DMS 273 treated with DMSO at 0.1 percent for 48 hours (cell line): ENCODE measurements around the gene POLD1.
"Not testable (repeated sequence)": the region's sequence is repeated elsewhere in the genome, so short reads cannot be mapped to it uniquely, and the experiment has no call there.

Experiments used
- DNase-seq: peaks from one replicate; lab custom pipeline; 2025; lab: John Stamatoyannopoulos, UW

The POLD1 gene

DNA sequence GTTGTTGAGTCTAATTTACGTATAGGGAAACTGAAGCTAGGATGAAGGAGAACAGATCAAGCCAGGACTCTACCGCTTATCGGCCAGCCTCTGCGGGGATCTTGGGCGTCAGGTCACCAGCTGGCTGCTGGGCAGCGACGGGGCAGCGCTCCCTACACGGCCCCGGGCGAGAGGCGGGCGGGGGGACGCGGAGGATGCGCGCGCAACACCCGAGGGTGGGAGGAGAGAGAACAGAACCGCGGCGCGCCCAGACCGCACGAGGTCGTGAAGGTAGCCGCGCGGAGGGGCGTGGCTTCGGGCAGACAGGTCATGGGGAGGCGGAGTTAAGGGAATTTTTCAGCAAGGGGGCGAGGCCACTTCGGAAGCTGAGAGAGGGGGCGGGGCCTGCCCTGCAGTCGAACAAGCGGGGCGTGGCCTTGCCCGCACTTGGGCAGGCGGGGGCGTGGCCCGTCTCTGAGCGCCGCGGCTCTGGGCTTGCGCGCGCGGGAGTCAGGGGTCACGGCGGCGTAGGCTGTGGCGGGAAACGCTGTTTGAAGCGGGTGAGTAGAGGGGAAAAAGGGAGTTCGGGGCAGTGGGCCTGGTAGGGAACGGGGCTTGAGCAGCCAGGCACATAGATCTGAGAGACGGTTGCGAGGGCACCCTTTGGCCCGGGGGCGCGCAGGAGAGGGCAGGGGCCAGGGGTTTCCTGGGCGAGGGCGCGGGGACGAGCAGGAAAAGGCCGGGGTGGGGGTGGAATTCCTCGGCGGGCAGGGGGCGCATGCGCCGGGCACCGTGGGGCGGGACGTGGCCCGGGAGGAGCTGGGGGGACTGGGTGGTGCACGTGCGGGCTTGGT, at the start of gene POLD1:
TSS of gene POLD1 (plus strand) at position 496 of the 833 bp plus-strand sequence. CDS start 14,505 bp downstream, outside the sequence.
- DNase-seq, result peak; percentile 95

DNA sequence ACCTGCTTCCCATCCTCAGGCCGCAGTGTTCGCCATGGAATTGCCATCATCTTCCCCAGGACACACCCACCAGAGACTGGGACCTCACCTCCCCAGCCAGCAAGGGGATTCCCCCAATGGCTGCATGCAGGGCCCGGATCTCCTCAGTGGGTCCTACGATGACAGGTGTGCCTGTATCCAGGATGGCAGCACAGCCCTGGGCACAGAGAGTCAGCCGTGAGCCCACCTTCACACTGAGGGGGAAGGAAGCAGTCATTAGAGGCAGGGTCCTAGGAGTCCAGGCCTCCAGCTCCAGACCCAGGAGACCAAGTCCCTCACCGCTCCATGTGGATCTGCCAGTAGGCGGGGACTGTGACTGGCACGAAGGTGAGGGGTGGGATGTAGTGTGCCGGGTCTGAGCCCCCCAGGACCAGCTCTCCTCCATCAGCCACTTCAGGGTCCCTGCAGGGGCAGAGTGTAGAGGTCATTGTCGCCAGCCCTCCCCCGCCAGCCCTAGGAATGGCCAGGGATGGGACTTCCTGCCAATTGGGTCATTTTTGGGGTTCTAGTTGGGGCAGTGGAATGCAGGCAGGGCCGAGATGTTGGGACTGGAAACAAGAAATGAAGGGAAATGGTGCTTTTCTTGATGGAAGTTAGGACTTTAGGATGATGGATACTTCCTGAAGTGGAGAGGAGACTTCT, 49.3 kb upstream of the POLD1 start:
- no peak for DNase-seq

DNA sequence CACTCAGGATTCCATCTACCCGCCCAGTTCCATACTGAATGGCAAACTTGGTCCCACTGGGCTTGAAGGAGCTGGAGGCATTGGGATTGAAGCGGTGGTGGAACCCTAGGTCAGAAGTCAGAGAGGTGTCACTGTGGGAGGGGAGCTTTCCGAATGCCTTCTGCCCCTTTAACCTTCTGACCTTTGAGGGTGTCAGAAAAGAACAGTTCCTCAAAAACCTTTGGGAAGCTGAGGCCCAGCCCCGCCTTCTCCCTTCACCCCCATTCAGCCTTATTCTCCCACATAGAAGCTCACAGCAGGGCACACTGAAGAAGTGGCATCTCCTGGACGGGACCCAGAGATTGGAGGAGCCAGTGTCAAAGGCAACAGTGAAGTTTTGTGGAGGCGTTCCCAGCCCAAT, 47.1 kb upstream of the POLD1 start:
- DNase-seq, result not testable (repeated sequence)

DNA sequence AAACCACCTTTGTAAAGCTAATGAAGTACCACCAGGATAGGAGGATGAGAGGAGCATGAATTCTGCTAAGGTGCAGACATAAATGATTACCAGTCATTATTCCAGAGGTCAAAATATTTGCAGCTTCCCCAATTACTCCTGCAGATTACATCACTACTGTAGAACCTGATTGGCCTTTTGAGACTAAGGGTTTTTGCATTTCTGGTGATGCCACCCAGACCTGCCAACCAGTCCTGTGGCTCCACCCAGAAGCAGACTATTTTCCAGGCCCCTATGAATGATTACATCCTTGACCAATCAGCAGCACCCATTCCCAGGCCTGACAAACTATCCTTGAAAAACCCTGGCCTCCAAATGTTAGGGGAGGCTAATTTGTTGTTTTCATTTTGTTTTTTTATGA, 43.8 kb upstream of the POLD1 start:
- DNase-seq, result no peak

DNA sequence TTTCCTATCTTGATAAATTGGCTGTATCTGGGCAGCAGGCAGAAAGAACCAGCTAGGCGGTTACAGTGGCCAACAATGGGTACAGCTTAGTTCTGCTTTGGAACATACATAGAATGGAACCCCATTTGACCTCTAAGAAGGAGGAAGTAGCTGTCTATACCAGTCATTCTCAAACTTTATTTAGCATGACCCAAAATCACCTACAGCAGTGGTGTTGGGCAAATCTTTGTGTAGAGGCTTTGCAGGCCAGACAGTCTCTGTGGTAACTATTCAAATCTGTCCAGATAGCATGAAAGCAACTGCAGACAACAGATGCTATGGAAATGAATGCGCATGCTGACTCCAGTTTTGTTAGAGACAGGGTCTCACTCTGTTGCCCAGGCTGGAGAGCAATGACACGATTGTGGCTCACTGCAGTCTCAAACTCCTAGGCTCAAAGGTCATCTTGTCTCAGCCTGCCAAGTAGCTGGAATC, 43.0 kb upstream of the POLD1 start:
- DNase-seq, result no peak

DNA sequence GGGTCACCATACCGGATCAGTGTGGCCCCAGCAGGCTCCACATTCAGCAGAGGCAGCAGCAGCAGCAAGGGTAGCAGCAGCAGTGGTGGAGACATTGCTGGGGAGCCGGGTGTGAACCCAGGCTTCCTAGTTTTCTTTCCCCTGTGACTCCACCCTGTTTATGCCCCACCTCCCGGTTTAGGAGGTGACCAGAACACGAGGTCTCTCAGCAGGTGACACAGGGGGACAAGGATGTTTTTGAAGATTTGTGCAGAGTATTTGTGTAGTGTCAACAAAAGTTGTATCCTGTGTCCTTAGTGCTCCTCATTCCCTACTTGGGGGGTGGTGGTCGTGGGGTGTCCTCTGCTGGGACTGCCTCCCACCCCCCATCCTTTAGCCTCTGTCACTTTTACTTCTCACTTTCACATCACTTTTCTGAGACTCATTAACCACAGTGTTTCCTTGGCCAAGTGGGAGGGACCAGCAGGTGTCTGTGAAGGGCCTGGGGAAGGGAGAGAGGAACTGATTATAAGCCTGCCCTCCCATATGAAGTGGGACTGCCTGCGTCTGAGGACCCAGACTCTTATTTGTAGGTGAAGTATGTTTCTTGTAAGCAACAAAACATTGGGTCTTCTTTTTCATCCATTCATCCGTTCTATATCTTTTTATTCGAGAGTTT, 39.4 kb upstream of the POLD1 start:
- no peak for DNase-seq

DNA sequence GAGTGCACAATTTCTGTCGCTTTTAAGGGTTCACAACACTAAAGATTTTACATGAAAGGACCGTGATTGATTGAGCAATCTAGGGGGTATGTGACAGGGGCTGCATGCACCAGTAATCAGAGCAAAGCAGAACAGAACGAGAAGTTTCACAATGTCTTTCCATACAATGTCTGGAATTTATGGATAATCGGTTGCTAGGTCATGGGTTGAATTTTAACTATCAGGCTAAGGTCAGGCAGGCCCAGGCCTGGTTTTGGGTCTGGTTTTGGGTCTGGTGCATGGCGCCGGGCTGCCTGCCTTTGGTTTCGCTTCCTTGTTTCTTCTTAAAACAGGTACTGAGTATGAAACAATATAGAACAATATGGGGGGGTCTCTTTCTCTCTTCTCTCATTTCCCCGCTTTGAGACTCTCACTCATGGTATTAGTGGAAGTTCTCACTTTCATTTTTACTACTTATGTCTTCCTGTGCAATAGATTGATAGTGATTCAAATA, 37.0 kb upstream of the POLD1 start:
- DNase-seq, result not testable (repeated sequence)

DNA sequence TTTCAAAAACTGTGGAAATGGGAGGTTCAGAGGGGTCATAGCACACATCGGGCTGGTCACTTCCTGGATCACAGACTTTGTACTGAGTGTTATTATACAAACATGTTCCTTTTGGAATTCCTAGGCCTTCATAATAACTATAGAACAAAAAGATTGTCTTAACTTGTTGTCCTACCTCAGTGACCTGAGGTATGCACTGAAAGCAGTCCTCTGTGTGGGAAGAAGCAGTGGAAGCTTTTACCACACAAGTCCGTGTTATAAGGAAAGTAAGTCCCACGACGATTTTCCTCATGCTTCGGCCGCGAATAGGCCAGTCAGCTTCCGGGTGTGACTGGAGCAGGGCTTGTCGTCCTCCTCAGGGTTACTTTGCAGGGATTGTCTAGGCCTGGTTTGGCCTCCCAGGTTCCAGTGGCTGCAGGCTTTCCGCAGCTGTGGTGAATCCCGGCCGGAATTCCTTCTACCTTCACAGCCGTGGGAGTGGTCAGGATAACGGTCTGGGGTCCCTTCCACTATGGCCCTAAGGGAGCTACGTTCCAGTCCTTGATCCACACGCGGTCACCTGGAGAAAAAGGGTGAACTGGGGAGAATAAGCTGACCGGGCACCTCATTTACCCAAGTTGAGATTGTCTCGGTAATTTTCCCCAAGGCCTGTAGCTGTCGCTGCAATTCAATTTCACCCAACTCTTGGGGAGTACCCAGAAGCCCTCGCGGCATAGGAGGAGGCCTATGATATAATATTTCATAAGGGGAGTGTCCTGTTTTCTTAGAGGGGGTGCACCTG, 34.7 kb upstream of the POLD1 start:
- DNase-seq, result no peak

DNA sequence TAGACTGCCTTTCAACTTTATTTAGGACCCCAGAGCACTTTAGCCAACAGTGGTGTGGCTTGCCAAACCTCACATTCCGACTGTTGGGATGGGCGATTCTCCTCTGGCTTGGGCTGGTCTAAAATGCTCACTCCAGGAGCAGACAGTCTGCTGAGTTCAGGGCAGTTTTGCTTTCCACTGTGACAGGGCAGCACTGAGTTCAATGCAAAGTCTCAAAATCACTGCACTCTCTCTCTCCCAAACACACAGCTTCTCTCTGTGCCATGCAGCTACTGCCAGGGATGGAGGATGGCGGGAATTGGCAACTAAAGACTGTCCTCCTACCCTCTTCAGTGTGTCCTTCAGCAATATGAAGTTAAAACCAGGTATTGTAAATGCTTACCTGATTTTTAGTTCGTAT, 31.9 kb upstream of the POLD1 start:
- DNase-seq, result no peak

DNA sequence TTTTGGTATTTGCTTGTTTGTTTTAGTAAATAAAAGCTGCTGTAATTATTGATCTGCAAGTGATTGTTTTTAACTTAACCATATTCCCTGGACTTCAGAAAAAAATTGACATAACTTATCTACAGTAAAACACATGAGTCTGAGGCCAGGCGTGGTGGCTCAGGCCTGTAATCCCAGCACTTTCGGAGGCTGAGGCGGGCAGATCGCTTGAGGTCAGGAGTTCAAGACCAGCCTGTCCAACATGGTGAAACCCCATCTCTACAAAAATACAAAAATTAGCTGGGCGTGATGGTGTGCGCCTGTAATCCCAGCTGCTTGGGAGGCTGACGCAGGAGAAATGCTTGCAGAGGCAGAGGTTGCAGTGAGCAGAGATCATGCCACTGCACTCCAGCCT, 30.7 kb upstream of the POLD1 start:
- not testable (repeated sequence) for DNase-seq

DNA sequence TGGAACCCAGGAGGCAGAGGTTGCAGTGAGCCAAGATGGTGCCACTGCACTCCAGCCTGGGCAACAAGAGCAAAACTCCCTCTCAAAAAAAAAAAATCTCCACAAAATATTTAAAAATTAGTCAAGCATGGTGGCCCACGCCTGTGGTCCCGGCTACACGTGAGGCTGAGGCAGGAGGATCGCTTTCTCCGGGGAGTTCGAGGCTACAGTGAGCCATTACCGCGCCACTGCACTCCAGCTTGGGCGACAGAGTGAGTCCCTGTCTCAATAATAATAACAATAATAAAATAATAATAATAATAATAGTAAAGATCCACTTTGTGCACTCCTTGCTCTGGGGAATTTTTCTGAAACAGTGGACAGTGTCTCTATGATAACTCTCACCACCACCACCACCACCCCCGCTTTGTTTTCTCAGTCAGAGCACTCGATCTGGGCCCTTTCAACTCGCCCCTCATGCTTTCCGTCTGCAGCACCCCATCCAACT, 27.4 kb upstream of the POLD1 start:
- no peak for DNase-seq

DNA sequence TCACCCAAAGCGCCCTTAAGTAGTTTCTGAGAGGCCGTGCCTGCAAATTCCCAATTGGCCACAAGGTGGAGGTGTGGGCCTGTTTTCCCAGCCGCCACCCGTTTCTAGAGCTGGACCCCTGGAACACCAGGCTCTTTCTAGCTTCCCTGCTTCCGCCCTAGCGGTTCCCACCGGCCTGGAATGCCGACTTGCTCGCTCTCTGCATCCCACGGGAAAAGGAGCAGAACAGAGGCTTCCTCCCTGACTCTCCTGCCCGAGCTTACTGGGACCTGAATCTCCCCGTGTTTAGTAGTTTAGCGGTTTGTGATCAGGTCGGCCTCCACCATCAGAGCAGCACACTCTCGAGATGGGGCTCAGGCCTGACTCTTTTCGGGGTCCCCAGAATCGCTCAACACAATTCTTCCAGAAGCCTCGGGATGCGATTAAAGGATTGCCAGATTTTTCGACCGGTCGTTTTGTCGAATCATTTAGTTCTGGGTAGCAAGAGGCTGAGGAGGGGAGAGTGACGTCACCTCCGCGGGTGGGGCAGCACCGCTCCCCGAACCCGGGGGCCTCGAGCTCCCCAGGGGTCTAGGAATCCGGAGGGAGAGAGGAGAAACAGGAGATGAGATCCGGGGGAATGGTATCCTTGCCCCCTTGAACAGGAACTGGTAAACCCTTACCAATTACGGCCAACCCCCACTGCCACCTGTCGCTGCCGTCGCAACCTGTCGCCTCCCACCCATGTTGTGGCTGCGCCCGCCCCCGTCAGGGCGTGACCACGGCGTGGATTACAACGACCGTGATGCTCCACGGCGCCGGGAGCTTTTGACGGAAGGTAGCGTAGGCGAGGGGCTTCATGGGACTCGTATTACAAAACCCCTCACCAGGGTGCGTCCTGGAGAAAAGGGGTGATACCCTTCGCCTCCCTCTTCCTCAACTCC, 26.7 kb upstream of the POLD1 start:
- DNase-seq, result peak; percentile 25

DNA sequence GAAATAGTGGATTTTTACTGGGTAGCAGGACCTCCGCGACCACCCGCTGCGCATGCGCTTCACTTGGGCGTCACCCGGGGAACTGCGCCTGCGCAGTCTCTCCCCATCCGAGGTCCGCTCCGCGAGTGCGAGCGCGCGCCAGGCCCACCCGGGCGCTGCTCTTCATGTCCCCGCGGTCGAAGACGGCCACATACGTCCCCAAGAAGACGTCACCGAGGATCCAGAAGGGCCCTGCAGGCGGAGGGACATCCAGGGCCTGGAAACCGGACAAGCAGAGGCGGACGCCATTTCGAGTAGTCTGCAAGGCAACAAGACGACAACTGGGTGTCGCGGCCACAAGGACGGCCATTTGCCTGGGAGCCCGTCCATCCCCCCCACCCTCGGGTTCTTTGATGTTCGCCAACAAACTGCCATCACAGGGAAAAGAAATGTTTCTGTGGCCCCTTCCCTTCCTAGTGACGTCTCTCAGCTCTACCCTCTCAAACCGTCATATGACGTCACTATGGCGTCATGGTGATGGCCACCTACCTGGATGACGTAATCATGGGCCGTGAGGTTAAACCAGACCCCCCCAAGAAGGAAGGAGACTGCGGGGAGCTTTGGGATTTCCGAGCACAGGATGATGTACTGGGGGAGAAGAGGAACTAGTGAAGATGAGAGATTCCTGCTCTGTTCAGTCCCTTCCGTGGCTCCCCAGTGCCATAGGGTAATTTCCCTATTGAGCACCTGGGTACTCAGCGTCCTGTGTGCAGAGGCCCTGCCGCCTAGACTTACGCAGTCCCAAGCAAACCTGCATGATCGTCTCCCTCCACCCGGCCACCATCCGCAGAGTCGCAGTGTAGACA, 25.4 kb upstream of the POLD1 start:
- no peak for DNase-seq

DNA sequence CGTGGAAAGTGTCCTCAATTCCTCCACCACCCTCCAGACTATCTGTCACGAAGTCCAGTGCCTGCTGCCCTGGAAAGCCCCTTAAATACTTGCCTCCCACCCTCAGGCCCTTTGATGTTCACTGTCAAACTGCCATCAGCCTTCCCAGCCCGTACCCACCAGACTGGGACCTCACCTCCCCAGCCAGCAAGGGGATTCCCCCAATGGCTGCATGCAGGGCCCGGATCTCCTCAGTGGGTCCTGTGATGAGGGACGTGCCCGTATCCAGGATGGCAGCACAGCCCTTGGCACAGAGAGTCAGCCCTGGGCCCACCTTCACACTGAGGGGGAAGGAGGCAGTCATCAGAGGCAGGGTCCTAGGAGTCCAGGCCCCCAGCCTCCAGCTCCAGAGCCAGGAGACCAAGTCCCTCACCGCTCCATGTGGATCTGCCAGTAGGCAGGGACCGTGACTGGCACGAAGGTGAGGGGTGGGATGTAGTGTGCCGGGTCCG, 24.8 kb upstream of the POLD1 start:
- no peak for DNase-seq

DNA sequence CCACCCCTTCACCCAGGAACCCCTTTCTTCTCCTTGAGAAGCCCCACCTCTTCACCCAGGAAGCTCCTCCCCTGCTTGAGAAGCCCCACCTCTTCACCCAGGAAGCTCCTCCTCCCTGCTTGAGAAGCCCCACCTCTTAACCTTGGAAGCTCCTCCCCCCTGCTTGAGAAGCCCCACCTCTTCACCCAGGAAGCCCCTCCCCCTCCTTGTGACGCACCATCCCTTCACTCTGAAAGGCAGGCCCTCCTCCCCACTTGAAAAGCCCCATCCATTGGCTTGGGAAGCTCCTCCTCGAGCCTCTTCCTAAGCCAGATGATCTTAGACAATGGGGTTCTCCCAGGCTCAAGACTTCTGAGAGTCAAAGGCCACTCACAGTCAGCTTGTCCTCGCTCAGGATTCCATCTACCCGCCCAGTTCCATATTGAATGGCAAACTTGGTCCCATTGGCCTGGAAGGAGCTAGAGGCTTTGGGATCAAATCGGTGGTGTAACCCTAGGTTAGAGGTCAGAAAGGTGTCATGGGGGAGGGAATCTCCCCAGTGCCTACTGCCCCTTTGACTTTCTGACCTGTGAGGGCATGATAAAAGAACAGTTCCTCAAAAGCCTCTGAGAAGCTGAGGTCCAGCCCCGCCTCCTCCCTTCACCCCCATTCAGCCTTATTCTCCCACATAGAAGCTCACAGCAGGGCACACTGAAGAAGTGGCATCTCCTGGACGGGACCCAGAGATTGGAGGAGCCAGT, 22.7 kb upstream of the POLD1 start:
- DNase-seq, result no peak

DNA sequence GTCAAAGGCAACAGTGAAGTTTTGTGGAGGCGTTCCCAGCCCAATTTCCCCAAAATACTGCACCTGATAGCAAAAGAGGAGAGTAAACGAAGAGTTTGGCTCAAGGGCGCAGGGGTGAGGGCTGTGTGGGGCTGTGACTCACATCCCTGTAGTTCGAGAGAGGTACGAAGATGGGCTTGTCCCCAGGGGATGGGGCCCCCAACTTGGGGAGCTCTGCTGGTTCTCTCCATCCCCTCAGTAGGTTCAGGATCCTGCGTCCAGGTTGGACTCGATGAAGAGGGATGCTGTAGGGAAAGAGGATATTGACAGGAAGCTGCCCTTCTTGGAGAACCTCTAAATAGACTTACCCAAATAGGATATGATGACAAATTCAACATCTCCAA, 22.1 kb upstream of the POLD1 start:
- no peak for DNase-seq

DNA sequence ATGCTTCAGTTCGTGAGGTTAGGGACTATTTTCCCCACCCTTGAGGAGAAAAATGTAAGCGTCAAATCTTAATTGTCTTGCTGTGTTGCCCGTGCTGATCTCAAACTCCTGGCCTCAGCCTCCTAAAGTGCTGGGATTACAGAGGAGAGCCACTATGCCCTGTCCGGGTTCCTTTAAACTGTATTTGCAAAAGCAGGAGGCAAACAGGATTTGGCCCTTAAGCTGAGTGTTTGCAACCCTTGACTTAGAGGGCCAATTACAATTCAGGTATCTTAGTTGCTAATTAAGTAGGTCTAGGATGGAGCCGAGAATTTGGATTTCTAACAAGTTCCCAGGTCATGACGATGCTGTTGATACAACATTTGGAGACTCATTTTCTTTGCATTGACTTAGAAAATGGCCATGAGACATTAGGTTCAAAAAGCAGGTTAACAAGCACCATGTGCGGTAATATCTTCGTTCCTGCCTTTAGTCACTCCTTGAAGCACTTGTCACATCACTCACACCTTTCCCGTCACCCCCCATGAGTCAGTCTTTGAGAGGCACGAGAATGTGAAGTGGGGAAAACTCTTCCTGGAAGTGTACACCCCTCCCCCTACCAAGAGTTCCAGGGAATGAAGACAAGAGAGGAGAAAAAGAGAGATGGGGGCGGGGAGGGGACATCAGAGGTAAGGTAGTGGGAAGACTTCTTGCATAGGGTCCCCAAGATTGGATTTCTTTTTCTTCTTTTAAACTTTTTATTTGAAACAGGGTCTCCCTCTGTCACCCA, 21.3 kb upstream of the POLD1 start:
- DNase-seq, result no peak
